Mesothelial cell of epicardium (in vitro differentiated cells): Measurements from ENCODE around the gene ZNF492. TPM values are rescaled to one million over a fixed set of nuclear protein-coding genes. Genes with fewer than 3 reads are reported as not detected.
"Not testable (repeated sequence)": the region's sequence is repeated elsewhere in the genome, so short reads cannot be mapped to it uniquely, and the experiment has no call there.

Experiments
- DNase-seq, 2 experiments: peaks; one replicate each; pipeline ENCODE4 v3.0.0; 2021; ENCODE audit warnings: low spot score in 2 of 2; ENCODE audit not compliant: unreplicated experiment in 2 of 2
- H3K27ac Mint-ChIP-seq: 2 replicates; pipeline ENCODE4 v1.8.0; 2021; ENCODE audit warnings: mixed read lengths
- H3K27me3 Mint-ChIP-seq: 2 replicates; pipeline ENCODE4 v1.8.0; 2021; ENCODE audit warnings: low read depth, mixed read lengths
- H3K36me3 Mint-ChIP-seq: 2 replicates; pipeline ENCODE4 v1.8.0; 2021; ENCODE audit warnings: mixed read lengths
- H3K4me1 Mint-ChIP-seq: 2 replicates; pipeline ENCODE4 v1.8.0; 2021; ENCODE audit warnings: mixed read lengths
- H3K4me3 Mint-ChIP-seq: 2 replicates; pipeline ENCODE4 v1.8.0; 2021; ENCODE audit warnings: mild to moderate bottlenecking, moderate library complexity, mixed read lengths
- H3K9me3 Mint-ChIP-seq: 2 replicates; pipeline ENCODE4 v1.8.0; 2021; ENCODE audit warnings: mixed read lengths
- total RNA-seq: library from RNA; stranded (reverse); gene quantifications from 3 replicates; pipeline ENCODE4 v1.2.1, GENCODE V29; 2021
- TF ChIP-seq, protein P1 (sequence below): fragments of 200-600 bp; sonication (generic); IDR thresholded peaks from one replicate; pipeline ENCODE4 v1.5.0; 2021; ENCODE audit warnings: antibody characterized with exemption; ENCODE audit not compliant: unreplicated experiment

ZNF492 gene
- total RNA-seq: not detected in 3 replicates

DNA sequence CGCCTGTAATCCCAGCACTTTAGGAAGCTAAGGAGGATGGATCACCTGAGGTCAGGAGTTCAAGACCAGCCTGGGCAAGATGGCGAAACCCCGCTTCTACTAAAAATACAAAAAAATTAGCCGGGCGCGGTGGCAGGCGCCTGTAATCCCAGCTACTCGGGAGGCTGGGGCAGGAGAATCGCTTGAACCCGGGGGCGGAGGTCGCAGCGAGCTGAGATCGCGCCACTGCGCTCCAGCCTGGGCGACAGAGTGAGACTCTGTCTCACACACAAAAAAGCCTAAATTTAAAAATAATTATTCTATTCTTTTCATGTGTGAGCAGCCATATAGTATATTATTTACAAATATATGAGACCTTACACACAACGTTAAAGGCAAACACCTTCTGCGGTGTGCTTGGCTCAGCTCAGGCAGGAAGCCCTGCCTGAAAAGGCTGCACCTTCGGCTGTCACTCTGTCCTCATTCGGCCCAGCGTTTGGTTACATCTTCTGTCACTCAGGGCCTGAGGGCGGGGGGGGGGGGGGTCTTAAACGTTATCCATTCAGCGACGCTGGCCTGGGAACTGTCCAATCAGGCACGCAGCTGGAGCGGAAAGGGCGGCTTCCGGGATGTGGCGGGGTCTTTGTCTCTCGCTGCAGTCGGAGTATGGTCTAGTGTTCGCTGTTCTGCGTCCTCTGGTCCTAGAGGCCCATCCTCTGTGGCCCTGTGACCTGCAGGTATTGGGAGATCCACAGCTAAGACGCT is at the start of gene ZNF492:
ZNF492 (plus strand) TSS at position 619 of the 744 bp plus-strand sequence. CDS start 19,076 bp downstream, outside the sequence.
- not testable (repeated sequence) for H3K27me3 Mint-ChIP-seq, H3K4me1 Mint-ChIP-seq, H3K36me3 Mint-ChIP-seq, H3K27ac Mint-ChIP-seq, H3K4me3 Mint-ChIP-seq, DNase-seq
- H3K9me3 Mint-ChIP-seq: peaks cover 23% of the 10 kb centered on the region

DNA sequence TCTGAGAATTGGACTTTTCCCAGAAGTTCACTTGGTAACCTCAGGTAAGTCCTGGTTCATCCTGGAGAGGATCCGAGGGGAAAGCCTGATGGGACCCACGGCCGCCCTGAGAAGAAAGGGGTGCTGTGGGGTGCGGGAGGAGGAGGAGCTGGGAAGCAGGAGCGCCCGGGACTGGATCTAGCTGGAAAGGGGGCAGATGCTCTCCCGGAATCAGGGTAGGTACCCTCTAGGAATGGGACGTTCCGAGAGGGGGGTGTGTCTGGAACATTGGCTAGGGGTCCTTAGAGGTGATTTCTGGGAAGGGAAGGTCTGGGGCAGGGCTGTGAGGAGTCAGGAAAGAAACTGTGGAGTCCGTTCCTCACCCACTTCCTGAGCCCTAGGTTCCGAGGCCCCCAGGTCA is 38.7 kb upstream of the ZNF492 start:
- TF ChIP-seq, protein P1, sequence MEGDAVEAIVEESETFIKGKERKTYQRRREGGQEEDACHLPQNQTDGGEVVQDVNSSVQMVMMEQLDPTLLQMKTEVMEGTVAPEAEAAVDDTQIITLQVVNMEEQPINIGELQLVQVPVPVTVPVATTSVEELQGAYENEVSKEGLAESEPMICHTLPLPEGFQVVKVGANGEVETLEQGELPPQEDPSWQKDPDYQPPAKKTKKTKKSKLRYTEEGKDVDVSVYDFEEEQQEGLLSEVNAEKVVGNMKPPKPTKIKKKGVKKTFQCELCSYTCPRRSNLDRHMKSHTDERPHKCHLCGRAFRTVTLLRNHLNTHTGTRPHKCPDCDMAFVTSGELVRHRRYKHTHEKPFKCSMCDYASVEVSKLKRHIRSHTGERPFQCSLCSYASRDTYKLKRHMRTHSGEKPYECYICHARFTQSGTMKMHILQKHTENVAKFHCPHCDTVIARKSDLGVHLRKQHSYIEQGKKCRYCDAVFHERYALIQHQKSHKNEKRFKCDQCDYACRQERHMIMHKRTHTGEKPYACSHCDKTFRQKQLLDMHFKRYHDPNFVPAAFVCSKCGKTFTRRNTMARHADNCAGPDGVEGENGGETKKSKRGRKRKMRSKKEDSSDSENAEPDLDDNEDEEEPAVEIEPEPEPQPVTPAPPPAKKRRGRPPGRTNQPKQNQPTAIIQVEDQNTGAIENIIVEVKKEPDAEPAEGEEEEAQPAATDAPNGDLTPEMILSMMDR: no peak
- Mint-ChIP-seq H3K27me3 (no peaks in the 10 kb centered on the region), H3K27ac (no peak overlapping the region), H3K4me1 (no peaks in the 10 kb centered on the region), H3K4me3 (no peak overlapping the region), H3K36me3 (peaks cover 2% of the 10 kb centered on the region), H3K9me3 (peaks cover 65% of the 10 kb centered on the region)
- DNase-seq: no peak

DNA sequence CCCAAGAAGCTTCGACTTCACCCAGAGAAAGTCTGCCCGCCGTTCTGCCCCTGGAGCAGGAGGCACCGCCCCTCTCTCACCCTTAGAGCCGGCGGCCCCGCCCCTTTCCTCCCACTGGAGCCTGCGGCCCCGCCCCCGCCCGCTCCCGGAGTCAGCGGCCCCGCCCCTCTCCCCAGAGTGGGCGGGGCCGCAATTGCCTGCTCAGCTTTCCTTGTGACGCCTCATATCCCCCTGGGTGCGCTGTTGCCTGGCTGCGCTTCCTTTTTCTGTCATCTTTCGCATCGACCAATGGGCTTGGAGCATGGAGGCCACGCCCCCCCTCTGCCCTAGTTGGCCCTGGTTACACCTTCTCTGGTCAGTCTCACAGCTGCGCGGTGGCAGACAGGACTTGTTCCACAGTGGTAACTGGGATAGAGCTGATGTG is 38.2 kb upstream of the ZNF492 start:
- H3K27ac Mint-ChIP-seq: no peak overlapping the region
- no peaks in the 10 kb centered on the region for H3K27me3 Mint-ChIP-seq
- H3K9me3 Mint-ChIP-seq: peaks cover 62% of the 10 kb centered on the region
- no peak for DNase-seq
- TF ChIP-seq, protein P1: no peak
- no peak overlapping the region for H3K4me3 Mint-ChIP-seq
- H3K4me1 Mint-ChIP-seq: no peaks in the 10 kb centered on the region
- peaks cover 4% of the 10 kb centered on the region for H3K36me3 Mint-ChIP-seq

DNA sequence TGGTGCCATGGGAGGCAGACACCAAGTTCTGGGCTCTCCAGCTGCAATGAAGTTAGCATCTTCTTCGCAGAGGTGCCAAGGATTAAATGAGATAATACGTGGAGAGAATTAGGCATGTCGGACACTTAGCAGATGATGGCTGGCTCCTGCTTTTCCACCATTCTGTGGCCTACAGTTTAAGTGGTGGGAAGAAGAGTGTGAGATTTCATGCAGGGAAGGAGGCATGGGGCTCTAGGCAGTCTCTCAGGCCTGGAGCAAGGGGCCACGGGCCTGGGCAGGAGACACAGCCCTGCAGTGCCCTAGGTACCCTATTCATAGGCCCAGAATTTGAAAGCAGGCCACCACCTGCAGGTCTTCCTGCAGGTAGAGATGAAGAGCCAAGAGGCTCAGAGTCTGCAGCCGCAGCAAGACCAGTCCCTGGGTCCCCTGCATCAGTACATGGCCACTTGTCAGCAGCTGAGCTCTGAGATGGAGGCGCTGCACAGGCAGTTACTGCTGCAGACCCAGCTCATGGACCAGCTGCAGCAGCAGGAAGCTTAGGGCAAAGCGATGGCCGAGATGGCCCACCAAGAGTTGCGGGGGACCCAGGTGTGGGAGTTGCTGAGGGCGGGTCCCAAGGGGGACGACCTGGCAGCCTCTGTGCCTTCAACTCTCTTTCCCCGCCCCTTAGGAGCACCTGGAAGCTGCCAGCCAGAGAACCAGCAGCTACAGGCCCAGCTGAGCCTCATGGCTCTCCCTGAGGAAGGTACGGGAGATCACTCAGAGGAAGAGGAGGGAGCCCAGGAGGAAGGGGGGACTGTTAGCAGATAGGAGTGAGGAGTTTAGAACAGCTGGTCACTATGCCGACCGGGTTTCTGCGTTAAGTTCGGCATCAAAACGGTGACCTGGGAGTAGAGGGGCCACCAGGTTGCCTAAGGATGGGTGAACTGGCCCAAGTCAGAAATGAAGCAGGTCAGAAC is 33.2 kb upstream of the ZNF492 start:
- no peak for DNase-seq
- TF ChIP-seq, protein P1: no peak
- Mint-ChIP-seq H3K4me3 (no peak overlapping the region), H3K9me3 (peaks cover 38% of the 10 kb centered on the region), H3K27me3 (no peaks in the 10 kb centered on the region), H3K4me1 (no peaks in the 10 kb centered on the region), H3K27ac (no peak overlapping the region), H3K36me3 (peaks cover 6% of the 10 kb centered on the region)

DNA sequence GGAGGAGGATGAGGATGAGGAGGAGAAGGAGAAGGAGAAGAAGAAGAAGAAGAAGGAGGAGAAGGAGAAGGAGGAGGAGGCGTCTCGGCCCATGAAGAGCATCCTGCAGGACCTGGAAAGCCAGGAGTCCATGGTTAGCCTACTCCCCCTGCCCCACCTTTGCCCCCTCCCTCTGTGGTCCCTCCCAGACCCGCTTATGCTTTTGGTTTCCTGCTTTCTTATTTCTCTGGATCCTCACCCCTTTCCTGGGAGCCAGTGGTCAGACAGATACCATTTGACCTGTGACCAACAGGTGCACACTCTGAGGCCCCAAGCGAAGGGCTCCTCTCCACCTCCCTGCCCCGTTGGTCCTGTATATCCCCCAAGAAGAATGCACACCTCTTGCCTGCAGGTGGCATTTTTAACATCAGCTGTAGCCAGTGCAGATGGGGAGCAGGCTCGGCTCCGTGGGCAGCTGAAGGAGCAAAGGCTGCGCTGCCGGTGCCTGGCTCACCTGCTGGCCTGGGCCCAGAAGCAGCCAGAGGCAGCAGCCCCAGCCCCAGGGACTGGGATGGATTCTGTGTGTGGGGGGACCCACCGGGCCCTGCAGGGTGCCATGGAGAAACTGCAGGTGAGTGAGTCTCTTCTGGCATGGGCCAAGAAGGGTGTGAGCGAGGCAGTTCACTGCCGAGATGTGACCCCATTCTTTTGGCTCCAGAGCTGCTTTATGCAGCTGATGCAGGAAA is 32.1 kb upstream of the ZNF492 start:
- Mint-ChIP-seq H3K36me3 (peaks cover 12% of the 10 kb centered on the region), H3K9me3 (peaks cover 49% of the 10 kb centered on the region), H3K4me1 (no peaks in the 10 kb centered on the region), H3K27me3 (no peaks in the 10 kb centered on the region), H3K4me3 (no peak overlapping the region), H3K27ac (no peak overlapping the region)
- DNase-seq: no peak
- TF ChIP-seq, protein P1: no peak
